Activated CD4-positive, alpha-beta T cell treated with anti-CD3 and anti-CD28 coated beads for 1 hour (primary cell): ENCODE results near the gene TNFRSF1B.
"Not testable (repeated sequence)": the region's sequence is repeated elsewhere in the genome, so short reads cannot be mapped to it uniquely, and the experiment has no call there.

Experiments
- DNase-seq: peaks from one replicate; pipeline ENCODE4 v3.0.0-alpha.2; 2020

The TNFRSF1B gene

GRCh38 chr1:12194666-12195216 lies 27.9 kb downstream of the TNFRSF1B start:
- DNase-seq = no peak

- no peak for DNase-seq
These were observed 28.6 kb downstream of the TNFRSF1B start for GRCh38 chr1:12195416-12195815.

- no peak for DNase-seq
These were observed 30.1 kb downstream of the TNFRSF1B start for GRCh38 chr1:12196641-12197482.

GRCh38 chr1:12197483-12197880 lies 30.7 kb downstream of the TNFRSF1B start:
- no peak for DNase-seq

DNA sequence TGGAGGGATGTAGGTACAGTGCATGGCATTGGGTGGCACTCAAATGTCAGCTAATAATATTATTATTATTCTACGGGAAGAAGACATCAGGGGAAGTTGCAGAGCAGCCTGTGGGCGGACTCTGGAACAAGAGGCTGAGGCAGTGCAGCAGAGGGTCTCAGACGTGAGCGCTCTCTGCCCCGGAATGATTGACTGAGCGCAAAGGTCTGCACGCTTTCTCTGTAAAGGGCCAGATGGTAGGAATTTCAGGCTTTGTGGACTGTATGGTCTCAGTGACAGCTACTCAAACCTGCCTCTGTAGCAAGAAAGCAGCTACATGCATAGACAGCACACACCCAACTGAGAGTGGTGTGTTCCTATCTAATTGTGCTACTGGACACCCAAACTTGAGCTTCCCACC lies 33.4 kb downstream of the TNFRSF1B start:
- DNase-seq = no peak

GRCh38 chr1:12201352-12202189 lies 34.8 kb downstream of the TNFRSF1B start:
- no peak for DNase-seq

DNA sequence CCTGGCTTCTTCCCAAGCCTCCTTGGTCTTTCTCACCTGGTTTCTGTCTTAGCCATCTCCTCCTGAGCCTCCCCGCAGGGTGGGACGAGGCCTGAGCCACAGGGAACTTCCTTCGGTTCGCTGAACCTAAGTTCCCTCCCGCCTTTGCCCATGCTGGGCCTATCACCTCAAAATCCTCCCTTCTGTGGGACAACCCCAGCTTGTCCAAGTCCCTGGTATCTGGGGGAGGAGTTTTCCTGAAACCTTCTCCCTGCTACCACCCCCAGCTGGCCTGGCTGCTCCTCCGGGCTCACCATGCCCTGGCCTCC lies 35.4 kb downstream of the TNFRSF1B start:
- no peak for DNase-seq

GRCh38 chr1:12202577-12202976 lies 35.8 kb downstream of the TNFRSF1B start:
- DNase-seq = no peak

DNA sequence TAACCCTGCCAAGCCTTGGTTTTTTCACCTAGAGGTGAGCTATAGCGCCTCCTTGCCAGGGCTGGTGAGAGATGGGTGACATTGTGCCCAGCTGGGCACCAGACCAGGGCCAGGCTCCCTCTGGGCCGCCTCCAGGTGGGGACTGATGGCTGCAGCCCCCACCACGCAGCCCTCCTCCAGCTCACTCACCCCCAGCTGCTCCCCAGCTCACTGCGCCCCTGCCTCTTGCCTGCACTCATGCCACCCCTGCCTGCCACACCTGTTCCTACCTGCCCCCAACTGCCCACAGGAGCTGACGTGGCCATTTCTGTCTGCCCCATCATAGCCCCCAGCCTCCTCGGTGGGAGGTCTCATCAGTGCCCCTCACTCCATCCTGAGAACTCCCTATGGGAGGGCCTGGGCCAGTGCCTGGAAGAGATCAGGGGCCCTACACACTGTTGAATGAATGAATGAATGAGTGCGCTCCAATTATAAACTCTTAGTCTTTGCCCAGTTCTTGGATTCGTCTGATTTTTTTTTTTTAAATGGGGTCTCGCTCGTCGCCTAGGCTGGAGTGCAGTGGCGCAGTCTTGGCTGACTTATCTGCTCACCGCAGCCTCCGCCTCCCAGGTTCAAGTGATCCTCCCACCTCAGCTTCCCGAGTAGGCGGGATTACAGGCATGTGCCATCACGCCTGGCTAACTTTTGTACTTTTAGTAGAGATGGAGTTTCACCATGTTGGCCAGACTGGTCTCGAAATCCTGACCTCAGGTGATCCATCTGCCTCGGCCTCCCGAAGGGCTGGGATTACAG lies 36.6 kb downstream of the TNFRSF1B start:
- DNase-seq = no peak

GRCh38 chr1:12204140-12204539 lies 37.3 kb downstream of the TNFRSF1B start:
- no peak for DNase-seq

GRCh38 chr1:12204754-12205658 lies 38.2 kb downstream of the TNFRSF1B start:
- DNase-seq = no peak

DNA sequence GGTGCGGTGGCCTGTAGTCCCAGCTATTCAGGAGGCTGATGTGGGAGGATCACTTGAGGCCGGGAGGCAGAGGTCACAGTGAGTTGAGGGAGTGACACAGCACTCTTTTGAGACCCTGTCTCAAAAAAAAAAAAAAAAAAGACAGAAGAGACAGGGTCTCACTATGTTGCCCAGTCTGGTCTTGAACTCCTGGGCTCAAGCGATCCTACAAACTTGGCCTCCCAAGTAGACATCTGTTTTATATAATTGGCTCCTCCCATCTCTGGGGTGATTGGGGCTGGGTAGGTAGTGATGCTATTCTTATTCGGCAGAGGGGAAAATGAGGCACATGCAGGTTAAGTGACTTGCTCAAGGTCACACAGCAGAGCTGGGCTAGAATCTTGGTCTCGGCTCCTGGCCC lies 39.4 kb downstream of the TNFRSF1B start:
- no peak for DNase-seq

GRCh38 chr1:12206792-12207424 lies 40.1 kb downstream of the TNFRSF1B start:
- DNase-seq = no peak

- no peak for DNase-seq
These were observed 41.5 kb downstream of the TNFRSF1B start for GRCh38 chr1:12208271-12208670.

GRCh38 chr1:12208764-12209494 lies 42.1 kb downstream of the TNFRSF1B start:
- DNase-seq = peak; percentile 80

DNA sequence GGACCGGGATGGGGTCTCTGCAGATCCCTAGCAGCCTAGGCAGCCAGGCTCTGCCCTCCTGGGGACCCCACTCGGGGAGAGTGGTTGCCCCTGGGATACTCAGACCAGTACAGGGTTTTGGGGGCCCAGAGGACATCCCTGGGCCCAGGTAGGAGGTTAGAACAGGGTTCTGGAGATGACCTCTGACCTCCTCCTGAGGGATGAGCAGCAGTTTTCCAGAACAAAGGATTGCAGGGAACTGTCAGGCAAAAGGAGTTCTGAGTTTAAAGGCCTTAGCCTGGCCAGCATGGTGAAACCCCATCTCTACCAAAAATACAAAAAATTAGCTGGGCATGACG lies 42.7 kb downstream of the TNFRSF1B start:
- DNase-seq = no peak

GRCh38 chr1:12215118-12215961 lies 48.5 kb downstream of the TNFRSF1B start:
- DNase-seq = no peak

DNA sequence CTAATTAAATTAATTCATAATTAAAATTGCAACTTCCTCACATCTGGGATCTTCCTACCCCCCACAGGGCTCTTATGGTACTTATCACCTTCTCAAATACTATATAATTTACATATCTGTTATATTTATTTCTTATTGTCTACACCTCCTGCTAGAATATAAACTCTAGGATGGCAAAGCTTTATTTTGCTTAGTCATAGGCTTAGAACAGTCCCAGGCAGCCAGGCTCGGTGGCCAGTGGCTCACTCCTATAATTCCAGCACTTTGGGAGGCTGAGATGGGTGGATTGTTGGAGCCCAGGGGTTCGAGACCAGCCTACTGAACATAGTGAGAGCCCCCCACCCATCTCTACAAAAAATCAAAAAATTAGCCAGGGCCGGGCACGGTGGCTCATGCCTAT lies 53.0 kb downstream of the TNFRSF1B start:
- DNase-seq = no peak

- no peak for DNase-seq
These were observed 54.1 kb downstream of the TNFRSF1B start for GRCh38 chr1:12220890-12221289.

DNA sequence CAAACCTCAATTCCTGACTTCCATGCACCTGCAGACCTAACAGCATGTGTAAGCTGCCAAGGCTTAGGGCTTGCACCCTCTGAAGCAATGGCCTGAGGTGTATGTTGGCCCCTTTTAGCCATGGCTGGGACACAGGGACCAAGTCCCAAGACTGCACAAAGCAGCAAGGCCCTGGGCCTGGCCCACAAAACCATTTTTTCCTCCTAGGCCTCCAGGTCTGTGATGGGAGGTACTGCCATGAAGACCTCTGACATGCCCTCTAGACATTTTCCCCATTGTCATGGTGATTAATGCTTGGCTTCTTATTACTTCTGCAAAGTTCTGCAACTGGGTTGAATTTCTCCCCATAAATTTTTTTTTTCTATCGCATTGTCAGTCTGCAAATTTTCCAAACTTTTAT lies 55.9 kb downstream of the TNFRSF1B start:
- not testable (repeated sequence) for DNase-seq
